Mesenchymal stem cell (in vitro differentiated cells and primary cell): Measurements from ENCODE around the gene DNMT1.

Experiments used
- DNase-seq: peaks from one replicate; pipeline ENCODE4 v3.0.0-alpha.2; 2013
- H2AFZ ChIP-seq: one replicate; pipeline ENCODE4 v1.6.1; 2013; ENCODE audit warnings: low read depth, mild to moderate bottlenecking, control low read depth, inconsistent platforms, low read length, moderate library complexity
- H2AK5ac ChIP-seq: 2 replicates; pipeline ENCODE4 v1.6.1; 2013; ENCODE audit warnings: low read length, moderate library complexity, mild to moderate bottlenecking, inconsistent platforms; ENCODE audit not compliant: severe bottlenecking
- H2BK120ac ChIP-seq: one replicate; pipeline ENCODE4 v1.6.1; 2013; ENCODE audit warnings: low read depth, mild to moderate bottlenecking, inconsistent platforms, low read length, moderate library complexity
- H2BK12ac ChIP-seq, 2 experiments: one replicate each; pipeline ENCODE4 v1.6.1; 2013; ENCODE audit warnings: inconsistent platforms in 2 of 2, low read length in 2 of 2, mild to moderate bottlenecking in 2 of 2, moderate library complexity in 2 of 2, control low read depth in 1 of 2
- H2BK15ac ChIP-seq: one replicate; pipeline ENCODE4 v1.6.1; 2013; ENCODE audit warnings: mild to moderate bottlenecking, low read depth, inconsistent platforms; ENCODE audit not compliant: poor library complexity, severe bottlenecking
- H2BK5ac ChIP-seq: 2 replicates; pipeline ENCODE4 v1.6.1; 2013; ENCODE audit warnings: low read depth, mild to moderate bottlenecking, low read length, control low read depth, inconsistent platforms; ENCODE audit not compliant: poor library complexity, severe bottlenecking
- H3K14ac ChIP-seq, 2 experiments: one replicate each; pipeline ENCODE4 v1.6.1; 2013; ENCODE audit warnings: inconsistent platforms in 2 of 2, low read length in 2 of 2, control low read depth in 1 of 2, mild to moderate bottlenecking in 1 of 2, moderate library complexity in 1 of 2
- H3K18ac ChIP-seq, 2 experiments: one replicate each; pipeline ENCODE4 v1.6.1; 2013; ENCODE audit warnings: inconsistent platforms in 2 of 2, low read length in 2 of 2, control low read depth in 1 of 2, low read depth in 1 of 2, mild to moderate bottlenecking in 1 of 2
- H3K23ac ChIP-seq, 2 experiments: one replicate each; pipeline ENCODE4 v1.6.1; 2013; ENCODE audit warnings: inconsistent platforms in 2 of 2, low read length in 2 of 2, mild to moderate bottlenecking in 2 of 2, moderate library complexity in 2 of 2, control low read depth in 1 of 2
- H3K27ac ChIP-seq: 2 replicates; pipeline ENCODE4 v1.5.1; 2013; ENCODE audit warnings: mild to moderate bottlenecking, moderate library complexity, low read length, control low read depth, inconsistent platforms; ENCODE audit not compliant: poor library complexity, severe bottlenecking
- H3K27me3 ChIP-seq, 2 experiments: 2 replicates each; pipeline versions ENCODE4 v1.6.1 to v1.7.0; 2013; ENCODE audit warnings: low read length in 2 of 2, mild to moderate bottlenecking in 2 of 2, moderate library complexity in 2 of 2, control low read depth in 1 of 2, inconsistent platforms in 1 of 2; ENCODE audit not compliant: control insufficient read depth in 1 of 2, insufficient read depth in 1 of 2
- H3K36me3 ChIP-seq, 2 experiments: 2 replicates each; pipeline versions ENCODE4 v1.6.1 to v1.7.0; 2013; ENCODE audit warnings: low read length in 2 of 2, control low read depth in 1 of 2, inconsistent platforms in 1 of 2, low read depth in 1 of 2, mild to moderate bottlenecking in 1 of 2; ENCODE audit not compliant: insufficient read depth in 2 of 2, control insufficient read depth in 1 of 2
- H3K4ac ChIP-seq, 2 experiments: one replicate each; pipeline ENCODE4 v1.6.1; 2013; ENCODE audit warnings: inconsistent platforms in 2 of 2, low read length in 2 of 2, mild to moderate bottlenecking in 2 of 2, moderate library complexity in 2 of 2, control low read depth in 1 of 2, low read depth in 1 of 2
- H3K4me1 ChIP-seq: 2 replicates; pipeline ENCODE4 v1.6.1; 2013; ENCODE audit warnings: low read depth, low read length, control low read depth; ENCODE audit not compliant: control insufficient read depth, insufficient read depth
- H3K4me2 ChIP-seq: 2 replicates; pipeline ENCODE4 v1.6.1; 2013; ENCODE audit warnings: low read length, mild to moderate bottlenecking, inconsistent platforms; ENCODE audit not compliant: poor library complexity, severe bottlenecking
- H3K4me3 ChIP-seq, 2 experiments: 2 replicates each; pipeline versions ENCODE4 v1.5.1 to v1.7.0; 2013; ENCODE audit warnings: low read length in 2 of 2, mild to moderate bottlenecking in 2 of 2, control low read depth in 1 of 2, low read depth in 1 of 2; ENCODE audit not compliant: insufficient read depth in 1 of 2
- H3K79me1 ChIP-seq: replicated peaks from 2 replicates; pipeline ENCODE4 v1.6.1; 2013; ENCODE audit warnings: mild to moderate bottlenecking, control low read depth, low read length, inconsistent platforms; ENCODE audit not compliant: poor library complexity, severe bottlenecking
- H3K9ac ChIP-seq: 2 replicates; pipeline ENCODE4 v1.7.0; 2013; ENCODE audit warnings: mild to moderate bottlenecking, low read length, moderate library complexity
- H3K9me3 ChIP-seq: 2 replicates; pipeline ENCODE4 v1.7.0; 2013; ENCODE audit warnings: mild to moderate bottlenecking, low read length; ENCODE audit not compliant: control insufficient read depth
- H4K8ac ChIP-seq: one replicate; pipeline ENCODE4 v1.6.1; 2013; ENCODE audit warnings: inconsistent platforms, mild to moderate bottlenecking, low read length, moderate library complexity
- H4K91ac ChIP-seq: one replicate; pipeline ENCODE4 v1.6.1; 2013; ENCODE audit warnings: mild to moderate bottlenecking, low read length, inconsistent platforms
- WGBS: methylation state at CpG from one replicate; pipeline ENCODE4 v1.1.7; 2013; ENCODE audit warnings: mixed read lengths; 5-methylcytosine and 5-hydroxymethylcytosine counted together

DNMT1 gene

GRCh38 chr19:10206226-10206885 lies 11.6 kb upstream of the DNMT1 start:
- DNase-seq: no peak
- H3K27me3 ChIP-seq: no peaks in the 10 kb centered on the region
- H3K23ac ChIP-seq: no peak overlapping the region
- H3K4me3 ChIP-seq: no peak overlapping the region
- no peaks in the 10 kb centered on the region for H3K36me3 ChIP-seq
- no peak overlapping the region for H2AFZ ChIP-seq
- no peak overlapping the region for H3K4me2 ChIP-seq
- peaks cover 5% of the 10 kb centered on the region for H3K4me1 ChIP-seq
- no peak overlapping the region for H2BK120ac ChIP-seq
- H3K18ac ChIP-seq: no peak overlapping the region
- H3K14ac ChIP-seq: no peak overlapping the region
- peaks cover 5% of the 10 kb centered on the region for H3K9me3 ChIP-seq
- no peak overlapping the region for H2BK5ac ChIP-seq
- no peaks in the 10 kb centered on the region for H3K79me1 ChIP-seq
- no peak overlapping the region for H4K91ac ChIP-seq
- H4K8ac ChIP-seq: no peak overlapping the region
- whole genome bisulfite sequencing: 74% methylated on average over 10 of the region's 10 CpGs
- H2AK5ac ChIP-seq: no peak overlapping the region
- no peak overlapping the region for H2BK15ac ChIP-seq
- H3K9ac ChIP-seq: no peak overlapping the region
- no peak overlapping the region for H3K4ac ChIP-seq
- H2BK12ac ChIP-seq: no peak overlapping the region
- H3K27ac ChIP-seq: no peak overlapping the region

- Histone ChIP-seq H3K18ac (no peak overlapping the region), H3K79me1 (no peaks in the 10 kb centered on the region), H3K4ac (no peak overlapping the region), H3K4me1 (peaks cover 5% of the 10 kb centered on the region), H3K9me3 (peaks cover 5% of the 10 kb centered on the region), H3K27ac (no peak overlapping the region), H2BK12ac (no peak overlapping the region), H3K9ac (no peak overlapping the region), H3K27me3 (no peaks in the 10 kb centered on the region), H2BK15ac (no peak overlapping the region), H3K4me2 (no peak overlapping the region), H2AK5ac (no peak overlapping the region), H3K4me3 (no peak overlapping the region), H3K36me3 (no peaks in the 10 kb centered on the region), H2BK5ac (no peak overlapping the region), H2AFZ (no peak overlapping the region), H3K23ac (no peak overlapping the region), H2BK120ac (no peak overlapping the region), H4K8ac (no peak overlapping the region), H3K14ac (no peak overlapping the region), H4K91ac (no peak overlapping the region)
- no peak for DNase-seq
- WGBS: 86% methylated on average over 4 of the region's 4 CpGs
Observed at GRCh38 chr19:10205636-10206035, 10.9 kb upstream of the DNMT1 start.

- H2BK12ac ChIP-seq: no peak overlapping the region
- H2BK120ac ChIP-seq: no peak overlapping the region
- no peak overlapping the region for H3K9ac ChIP-seq
- H2BK5ac ChIP-seq: no peak overlapping the region
- H3K79me1 ChIP-seq: no peaks in the 10 kb centered on the region
- H3K27me3 ChIP-seq: no peaks in the 10 kb centered on the region
- H3K9me3 ChIP-seq: peaks cover 5% of the 10 kb centered on the region
- no peak overlapping the region for H2AK5ac ChIP-seq
- no peak overlapping the region for H3K23ac ChIP-seq
- no peaks in the 10 kb centered on the region for H3K36me3 ChIP-seq
- H3K4me3 ChIP-seq: no peak overlapping the region
- H3K4ac ChIP-seq: no peak overlapping the region
- H2BK15ac ChIP-seq: no peak overlapping the region
- H2AFZ ChIP-seq: no peak overlapping the region
- DNase-seq: no peak
- peaks cover 5% of the 10 kb centered on the region for H3K4me1 ChIP-seq
- no peak overlapping the region for H4K8ac ChIP-seq
- H4K91ac ChIP-seq: no peak overlapping the region
- no peak overlapping the region for H3K18ac ChIP-seq
- no peak overlapping the region for H3K27ac ChIP-seq
- 79% methylated on average over 3 of the region's 3 CpGs for WGBS
- no peak overlapping the region for H3K14ac ChIP-seq
- no peak overlapping the region for H3K4me2 ChIP-seq
Observed at GRCh38 chr19:10203686-10204085, 8.9 kb upstream of the DNMT1 start.

- no peak overlapping the region for H2BK12ac ChIP-seq
- H4K91ac ChIP-seq: no peak overlapping the region
- H3K18ac ChIP-seq: no peak overlapping the region
- H3K4me2 ChIP-seq: no peak overlapping the region
- H3K23ac ChIP-seq: no peak overlapping the region
- no peaks in the 10 kb centered on the region for H3K36me3 ChIP-seq
- no peaks in the 10 kb centered on the region for H3K9me3 ChIP-seq
- WGBS: 66% methylated on average over 3 of the region's 3 CpGs
- no peaks in the 10 kb centered on the region for H3K27me3 ChIP-seq
- H3K9ac ChIP-seq: no peak overlapping the region
- peaks cover 1% of the 10 kb centered on the region for H3K4me1 ChIP-seq
- no peak overlapping the region for H2AK5ac ChIP-seq
- no peak overlapping the region for H2BK5ac ChIP-seq
- H3K4me3 ChIP-seq: no peak overlapping the region
- H2AFZ ChIP-seq: no peak overlapping the region
- H3K14ac ChIP-seq: no peak overlapping the region
- H4K8ac ChIP-seq: no peak overlapping the region
- no peak overlapping the region for H2BK120ac ChIP-seq
- DNase-seq: no peak
- no peaks in the 10 kb centered on the region for H3K79me1 ChIP-seq
- no peak overlapping the region for H3K27ac ChIP-seq
- no peak overlapping the region for H2BK15ac ChIP-seq
- H3K4ac ChIP-seq: no peak overlapping the region
Observed at GRCh38 chr19:10201176-10201575, 6.4 kb upstream of the DNMT1 start.
